Measurements from ENCODE around the gene ZNF319. TPM values are rescaled to one million over a fixed set of nuclear protein-coding genes. Genes with fewer than 3 reads are reported as not detected.

ZNF319 gene
- total RNA-seq, 4 donors from 2014 or later, result 8.1 to 12.1 (median 8.6) TPM

DNA sequence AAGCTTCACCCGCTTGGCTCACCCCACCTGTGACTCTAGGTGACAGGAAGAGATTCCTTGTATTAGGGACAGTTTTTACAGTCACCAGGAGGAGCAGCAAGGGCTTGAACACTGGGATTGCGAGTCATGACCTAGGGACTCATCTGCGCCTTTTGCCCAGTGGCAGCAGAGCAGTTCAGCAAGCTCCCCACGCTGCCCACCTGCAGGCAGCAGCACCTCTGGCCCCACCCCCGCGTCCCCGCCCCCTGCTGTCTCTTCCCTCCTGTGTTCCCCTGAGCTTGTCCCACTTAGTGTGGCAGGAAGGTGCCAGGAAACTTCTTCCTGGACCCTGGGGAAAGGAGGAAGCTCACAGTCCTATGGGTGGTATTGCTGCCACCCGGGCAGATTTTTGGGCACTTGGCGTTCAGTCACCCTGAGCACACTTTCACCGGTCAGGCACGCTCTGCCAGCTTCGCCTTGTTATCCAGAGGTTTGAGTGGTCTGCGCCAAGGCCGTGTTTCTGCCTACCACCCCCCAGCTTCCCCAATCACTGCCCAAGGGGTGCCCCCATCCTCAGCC lies 33.7 kb upstream of the ZNF319 start:
- WGBS, 2 donors, result 91 to 94% methylated on average over 14 of the region's 14 CpGs
- intact Hi-C loops (cut with DNase I; ENCODE audit: low total_unique reads), result no loop called here
- no peak overlapping the region for H3K4me3 ChIP-seq (ENCODE audit: low read depth, poor library complexity, severe bottlenecking)
- no peak for DNase-seq (ENCODE audit: low spot score in 2 of 2)
- TF ChIP-seq POLR2A (IDR thresholded peaks at IDR 0.05), result no peak
- TF ChIP-seq, protein P1, sequence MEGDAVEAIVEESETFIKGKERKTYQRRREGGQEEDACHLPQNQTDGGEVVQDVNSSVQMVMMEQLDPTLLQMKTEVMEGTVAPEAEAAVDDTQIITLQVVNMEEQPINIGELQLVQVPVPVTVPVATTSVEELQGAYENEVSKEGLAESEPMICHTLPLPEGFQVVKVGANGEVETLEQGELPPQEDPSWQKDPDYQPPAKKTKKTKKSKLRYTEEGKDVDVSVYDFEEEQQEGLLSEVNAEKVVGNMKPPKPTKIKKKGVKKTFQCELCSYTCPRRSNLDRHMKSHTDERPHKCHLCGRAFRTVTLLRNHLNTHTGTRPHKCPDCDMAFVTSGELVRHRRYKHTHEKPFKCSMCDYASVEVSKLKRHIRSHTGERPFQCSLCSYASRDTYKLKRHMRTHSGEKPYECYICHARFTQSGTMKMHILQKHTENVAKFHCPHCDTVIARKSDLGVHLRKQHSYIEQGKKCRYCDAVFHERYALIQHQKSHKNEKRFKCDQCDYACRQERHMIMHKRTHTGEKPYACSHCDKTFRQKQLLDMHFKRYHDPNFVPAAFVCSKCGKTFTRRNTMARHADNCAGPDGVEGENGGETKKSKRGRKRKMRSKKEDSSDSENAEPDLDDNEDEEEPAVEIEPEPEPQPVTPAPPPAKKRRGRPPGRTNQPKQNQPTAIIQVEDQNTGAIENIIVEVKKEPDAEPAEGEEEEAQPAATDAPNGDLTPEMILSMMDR (IDR thresholded peaks at IDR 0.05), result no peak

- 53 to 55% methylated on average over 5 to 15 of the region's 15 CpGs for WGBS, 2 donors
- intact Hi-C loops (cut with DNase I; ENCODE audit: low total_unique reads), result no loop called here
- no peak for DNase-seq (ENCODE audit: low spot score in 2 of 2)
These were observed 32.3 kb upstream of the ZNF319 start for GRCh38 chr16:58032710-58033293.

GRCh38 chr16:58031016-58031800 lies 30.7 kb upstream of the ZNF319 start:
- H3K4me3 ChIP-seq (ENCODE audit: low read depth, poor library complexity, severe bottlenecking), result no peak overlapping the region
- DNase-seq (ENCODE audit: low spot score in 2 of 2), result no peak
- no peak for TF ChIP-seq POLR2A (IDR thresholded peaks at IDR 0.05)
- TF ChIP-seq, protein P1 (IDR thresholded peaks at IDR 0.05), result no peak
- intact Hi-C loops (cut with DNase I; ENCODE audit: low total_unique reads), result no loop called here
- WGBS, 2 donors, result 73 to 75% methylated on average over 13 to 14 of the region's 14 CpGs

More at GRCh38 chr16:58032710-58033293, 32.3 kb upstream of the ZNF319 start:
- no peak for TF ChIP-seq POLR2A (IDR thresholded peaks at IDR 0.05)
- no peak overlapping the region for H3K4me3 ChIP-seq (ENCODE audit: low read depth, poor library complexity, severe bottlenecking)

DNA sequence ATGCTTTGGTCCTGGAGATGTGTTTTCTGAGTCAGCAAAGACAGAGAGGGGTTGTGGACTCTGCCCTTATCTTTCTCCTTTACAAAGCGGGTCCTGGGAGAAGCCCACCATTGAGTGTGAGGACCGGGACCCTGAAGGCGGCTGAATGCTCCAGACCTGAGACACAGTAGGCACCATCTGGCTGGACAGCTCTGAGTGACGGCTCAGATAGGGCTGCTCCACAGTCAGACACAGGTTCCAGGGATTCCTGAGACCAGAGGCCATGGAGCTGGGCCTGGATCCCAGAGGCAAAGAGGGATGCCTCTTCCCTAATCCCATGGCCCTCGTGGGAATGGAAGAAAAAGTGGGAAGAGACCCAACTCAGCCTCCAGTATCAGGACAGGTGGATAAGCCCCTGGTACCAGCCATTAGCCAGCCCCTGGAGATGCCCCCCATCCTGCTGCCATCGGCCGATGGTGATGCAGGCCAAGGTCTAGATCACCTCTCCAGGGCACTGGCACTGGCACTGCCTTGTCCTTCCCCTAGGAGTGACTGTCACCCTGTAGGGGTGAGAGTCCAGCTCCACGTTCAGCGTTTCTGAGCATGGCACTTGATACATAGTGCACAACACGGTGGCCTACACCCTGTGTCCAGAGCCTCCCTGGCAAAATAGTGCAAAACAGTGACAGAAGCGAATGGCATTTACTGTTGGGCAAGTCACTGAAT lies 29.8 kb upstream of the ZNF319 start:
- no peak overlapping the region for H3K4me3 ChIP-seq (ENCODE audit: low read depth, poor library complexity, severe bottlenecking)
- intact Hi-C loops (cut with DNase I; ENCODE audit: low total_unique reads), result no loop called here
- TF ChIP-seq, protein P1 (IDR thresholded peaks at IDR 0.05), result no peak
- no peak for TF ChIP-seq POLR2A (IDR thresholded peaks at IDR 0.05)
- WGBS, 2 donors, result 85 to 93% methylated on average over 11 of the region's 11 CpGs
- no peak for DNase-seq (ENCODE audit: low spot score in 2 of 2)

GRCh38 chr16:58029410-58029809 lies 28.9 kb upstream of the ZNF319 start:
- H3K4me3 ChIP-seq (ENCODE audit: low read depth, poor library complexity, severe bottlenecking), result no peak overlapping the region
- TF ChIP-seq, protein P1 (IDR thresholded peaks at IDR 0.05), result no peak
- TF ChIP-seq POLR2A (IDR thresholded peaks at IDR 0.05), result no peak
- DNase-seq (ENCODE audit: low spot score in 2 of 2), result no peak
- intact Hi-C loops (cut with DNase I; ENCODE audit: low total_unique reads), result loop anchor here (10.0 kb wide), 1 partner anchor 95 kb away; the partner anchor contains the start of gene CFAP20
- 76 to 83% methylated on average over 2 of the region's 2 CpGs for WGBS, 2 donors
